ENCODE measurements around the gene SNUPN. TPM values are rescaled to one million over a fixed set of nuclear protein-coding genes. Genes with fewer than 3 reads are reported as not detected.

SNUPN gene
- total RNA-seq, 1 donor from 2014 or later, result 23.5 TPM

GRCh38 chr15:75597667-75598341 lies 27.7 kb downstream of the SNUPN start:
- ATAC-seq, result peak; percentile 62
- TF ChIP-seq CTCF (IDR thresholded peaks at IDR 0.05), result peak; percentile 53
- no peak overlapping the region for H3K27ac ChIP-seq
- no peaks in the 10 kb centered on the region for H3K27me3 ChIP-seq
- H3K9me3 ChIP-seq, result no peaks in the 10 kb centered on the region
- H3K36me3 ChIP-seq, result peaks cover 43% of the 10 kb centered on the region
- H3K4me3 ChIP-seq, result no peak overlapping the region
- peaks cover 22% of the 10 kb centered on the region for H3K4me1 ChIP-seq
- intact Hi-C loops (cut with DNase I), result no loop called here
- DNase-seq, result no peak

GRCh38 chr15:75596703-75597345 lies 28.7 kb downstream of the SNUPN start:
- Histone ChIP-seq H3K4me1 (peaks cover 22% of the 10 kb centered on the region), H3K4me3 (no peak overlapping the region), H3K27me3 (no peaks in the 10 kb centered on the region), H3K36me3 (peaks cover 43% of the 10 kb centered on the region), H3K9me3 (no peaks in the 10 kb centered on the region), H3K27ac (no peak overlapping the region)
- no peak for TF ChIP-seq CTCF (IDR thresholded peaks at IDR 0.05)
- intact Hi-C loops (cut with DNase I), result no loop called here
- no peak for DNase-seq
- no peak for ATAC-seq

- Histone ChIP-seq H3K9me3 (no peaks in the 10 kb centered on the region), H3K36me3 (peaks cover 32% of the 10 kb centered on the region), H3K4me3 (no peak overlapping the region), H3K27ac (no peak overlapping the region), H3K4me1 (peaks cover 22% of the 10 kb centered on the region), H3K27me3 (no peaks in the 10 kb centered on the region)
- intact Hi-C loops (cut with DNase I), result no loop called here
- DNase-seq, result no peak
- no peak for TF ChIP-seq CTCF (IDR thresholded peaks at IDR 0.05)
- ATAC-seq, result no peak
Observed at GRCh38 chr15:75594276-75594675, 31.2 kb downstream of the SNUPN start.

- intact Hi-C loops (cut with DNase I), result no loop called here
- H3K36me3 ChIP-seq, result peaks cover 28% of the 10 kb centered on the region
- no peaks in the 10 kb centered on the region for H3K27me3 ChIP-seq
- ATAC-seq (no peak), DNase-seq (no peak)
- H3K27ac ChIP-seq, result no peak overlapping the region
- no peak overlapping the region for H3K4me3 ChIP-seq
- no peak for TF ChIP-seq CTCF (IDR thresholded peaks at IDR 0.05)
- no peaks in the 10 kb centered on the region for H3K9me3 ChIP-seq
- H3K4me1 ChIP-seq, result no peaks in the 10 kb centered on the region
Observed at GRCh38 chr15:75591655-75592364, 33.7 kb downstream of the SNUPN start.

- Histone ChIP-seq H3K4me1 (no peaks in the 10 kb centered on the region), H3K27me3 (no peaks in the 10 kb centered on the region), H3K27ac (no peak overlapping the region), H3K36me3 (peaks cover 18% of the 10 kb centered on the region), H3K9me3 (no peaks in the 10 kb centered on the region), H3K4me3 (no peak overlapping the region)
- DNase-seq, result no peak
- intact Hi-C loops (cut with DNase I), result no loop called here
- TF ChIP-seq CTCF (IDR thresholded peaks at IDR 0.05), result no peak
- no peak for ATAC-seq
Observed at GRCh38 chr15:75590239-75590638, 35.3 kb downstream of the SNUPN start.
